ENCODE results near the gene RASGEF1C.
A peak's percentile ranks its signal among the peaks of the same experiment; 100 is the strongest.
"Not testable (repeated sequence)": the region's sequence is repeated elsewhere in the genome, so short reads cannot be mapped to it uniquely, and the experiment has no call there.

RASGEF1C gene

GRCh38 chr5:180098991-180099732, 109.8 kb downstream of the RASGEF1C start:
- no peak for DNase-seq

- no peak for DNase-seq
Measured at GRCh38 chr5:180098526-180098925, 110.5 kb downstream of the RASGEF1C start.

GRCh38 chr5:180097926-180098325, 111.1 kb downstream of the RASGEF1C start:
- no peak for DNase-seq

GRCh38 chr5:180097163-180097894, 111.7 kb downstream of the RASGEF1C start:
- DNase-seq, result no peak

GRCh38 chr5:180096616-180097015, 112.4 kb downstream of the RASGEF1C start:
- no peak for DNase-seq

- DNase-seq, result no peak
Measured at GRCh38 chr5:180095545-180095944, 113.5 kb downstream of the RASGEF1C start.

GRCh38 chr5:180093651-180094382, 115.2 kb downstream of the RASGEF1C start:
- DNase-seq, result peak; percentile 35

- DNase-seq, result no peak
Measured at GRCh38 chr5:180093241-180093640, 115.8 kb downstream of the RASGEF1C start.

- DNase-seq, result peak; percentile 2
Measured at GRCh38 chr5:180090769-180091546, 118.1 kb downstream of the RASGEF1C start.

GRCh38 chr5:180090098-180090768, 118.8 kb downstream of the RASGEF1C start:
- DNase-seq, result no peak

- not testable (repeated sequence) for DNase-seq
Measured at GRCh38 chr5:180089628-180090027, 119.4 kb downstream of the RASGEF1C start.

GRCh38 chr5:180088561-180088960, 120.5 kb downstream of the RASGEF1C start:
- DNase-seq, result no peak

GRCh38 chr5:180086816-180087399, 122.1 kb downstream of the RASGEF1C start:
- DNase-seq, result no peak

GRCh38 chr5:180085837-180086236, 123.2 kb downstream of the RASGEF1C start:
- DNase-seq, result no peak

- DNase-seq, result no peak
Measured at GRCh38 chr5:180084638-180085561, 124.1 kb downstream of the RASGEF1C start.

- DNase-seq, result no peak
Measured at GRCh38 chr5:180083529-180084060, 125.4 kb downstream of the RASGEF1C start.

GRCh38 chr5:180082633-180083420, 126.2 kb downstream of the RASGEF1C start:
- DNase-seq, result no peak

- DNase-seq, result no peak
Measured at GRCh38 chr5:180081481-180081880, 127.5 kb downstream of the RASGEF1C start.

GRCh38 chr5:180080486-180081280, 128.3 kb downstream of the RASGEF1C start:
- DNase-seq, result no peak
